Esophagus muscularis mucosa (tissue), 4 donors: Measurements from ENCODE around the gene LENG8. TPM values are rescaled to one million over a fixed set of nuclear protein-coding genes. Genes with fewer than 3 reads are reported as not detected.

Experiments
- DNase-seq: peaks from one replicate; pipeline ENCODE4 v3.0.0-alpha.2; 2017; ENCODE audit errors: extremely low spot score
- H3K27ac ChIP-seq, 4 donors: fragments of 200-600 bp; sonication (generic); replicated peaks in 1 of 4; 1 replicate in 3 of 4; 2 replicates in 1 of 4; pipeline ENCODE4 v1.5.1; 2016 to 2019; ENCODE audit warnings: mild to moderate bottlenecking in 1 of 4
- H3K27me3 ChIP-seq, 4 donors: fragments of 200-600 bp; sonication (generic); one replicate each; pipeline versions ENCODE4 v1.5.1 to v1.6.0; 2016 to 2019
- H3K36me3 ChIP-seq, 4 donors: fragments of 200-600 bp; sonication (generic); one replicate each; pipeline ENCODE4 v1.5.1; 2016 to 2019
- H3K4me1 ChIP-seq, 4 donors: fragments of 200-600 bp; sonication (generic); one replicate each; pipeline ENCODE4 v1.5.1; 2016 to 2019
- H3K4me3 ChIP-seq, 4 donors: fragments of 200-600 bp; sonication (generic); 1 replicate in 2 of 4; 2 replicates in 2 of 4; pipeline ENCODE4 v1.5.1; 2016 to 2019; ENCODE audit warnings: mild to moderate bottlenecking in 4 of 4, moderate library complexity in 1 of 4
- H3K9me3 ChIP-seq, 4 donors: fragments of 200-600 bp; sonication (generic); 1 replicate in 3 of 4; 2 replicates in 1 of 4; pipeline ENCODE4 v1.5.1; 2016 to 2019
- CTCF ChIP-seq, 3 experiments: fragments of 200-600 bp in 2 of 3; fragments of 450-650 bp in 1 of 3; sonication (generic) in 2 of 3; IDR thresholded peaks; one replicate each; pipeline ENCODE4 v1.5.1; 2017 to 2019; ENCODE audit warnings: antibody characterized with exemption in 3 of 3, mild to moderate bottlenecking in 2 of 3, moderate library complexity in 1 of 3
- EP300 ChIP-seq: sonication (generic); formaldehyde crosslinking; IDR thresholded peaks from one replicate; pipeline ENCODE4 v1.6.1; 2017; ENCODE audit warnings: antibody characterized with exemption
- POLR2A ChIP-seq: fragments of 450-650 bp; IDR thresholded peaks from one replicate; pipeline ENCODE4 v1.6.1; 2017; ENCODE audit warnings: antibody characterized with exemption, moderate library complexity, mild to moderate bottlenecking, low read depth
- POLR2AphosphoS5 ChIP-seq, 2 donors: sonication (generic); formaldehyde crosslinking; IDR thresholded peaks; one replicate each; pipeline ENCODE4 v1.6.1; 2017; ENCODE audit warnings: antibody characterized with exemption in 2 of 2
- whole genome bisulfite sequencing: methylation state at CpG from one replicate; pipeline ENCODE4 v1.1.5; 2018; 5-methylcytosine and 5-hydroxymethylcytosine counted together
- intact Hi-C: fragments of 100-400 bp; cut with DNase I; formaldehyde crosslinking; loops from one replicate; pipeline ENCODE4 v1.15.1; 2023
- total RNA-seq, 4 donors: library from RNA; depleted of rRNA; stranded (reverse); fragments of >200 nt; gene quantifications; one replicate each; pipeline versions ENCODE4 v1.1.0 to v1.2.1, GENCODE V29; 2016

LENG8 gene
- total RNA-seq, 4 donors from 2014 or later, result 42.9 to 115 (median 72.2) TPM

DNA sequence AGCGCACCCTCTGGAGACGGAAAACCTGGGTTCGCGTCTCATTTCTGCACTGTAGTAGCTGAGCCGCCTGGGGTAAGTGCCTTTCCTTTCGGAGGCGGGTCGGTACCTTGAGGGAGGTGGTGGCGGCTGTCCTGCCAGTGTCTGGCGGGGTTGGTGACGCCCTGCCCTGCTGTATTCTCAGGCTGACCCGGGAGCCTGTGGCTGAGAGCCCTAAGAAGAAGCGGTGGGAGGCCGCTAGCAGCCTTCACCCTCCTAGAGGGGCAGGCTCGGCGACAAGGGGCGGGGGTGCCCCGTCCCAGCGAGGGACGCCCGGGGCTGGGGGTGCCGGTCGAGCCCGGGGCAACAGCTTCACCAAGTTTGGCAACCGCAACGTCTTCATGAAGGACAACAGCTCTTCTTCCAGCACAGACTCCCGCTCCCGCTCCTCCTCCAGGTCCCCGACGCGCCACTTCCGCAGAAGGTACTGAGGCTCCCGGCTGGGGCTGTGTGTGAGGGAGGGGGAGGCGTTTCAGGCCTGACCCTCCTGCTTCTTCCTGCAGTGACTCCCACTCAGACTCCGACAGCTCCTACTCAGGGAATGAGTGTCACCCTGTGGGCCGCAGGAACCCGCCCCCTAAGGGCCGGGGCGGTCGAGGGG, 6.9 kb downstream of the LENG8 start:
- Histone ChIP-seq H3K27ac (no peak overlapping the region), H3K9me3 (no peaks in the 10 kb centered on the region), H3K27me3 (no peaks in the 10 kb centered on the region), H3K4me3 (no peak overlapping the region), H3K36me3 (peaks cover 88 to 100% (median 100%) of the 10 kb centered on the region in 4 donors), H3K4me1 (peaks cover 17 to 55% (median 48%) of the 10 kb centered on the region in 4 donors)
- intact Hi-C loops, result no loop called here
- 94% methylated on average over 40 of the region's 40 CpGs for WGBS
- no peak for DNase-seq
- no peak for TF ChIP-seq CTCF (IDR thresholded peaks at IDR 0.05)
- TF ChIP-seq POLR2AphosphoS5 (IDR thresholded peaks at IDR 0.05), result no peak
- no peak for TF ChIP-seq EP300
- TF ChIP-seq POLR2A, result no peak

GRCh38 chr19:54456423-54457373, 7.7 kb downstream of the LENG8 start:
- 92% methylated on average over 40 of the region's 51 CpGs for WGBS
- no peak for DNase-seq

DNA sequence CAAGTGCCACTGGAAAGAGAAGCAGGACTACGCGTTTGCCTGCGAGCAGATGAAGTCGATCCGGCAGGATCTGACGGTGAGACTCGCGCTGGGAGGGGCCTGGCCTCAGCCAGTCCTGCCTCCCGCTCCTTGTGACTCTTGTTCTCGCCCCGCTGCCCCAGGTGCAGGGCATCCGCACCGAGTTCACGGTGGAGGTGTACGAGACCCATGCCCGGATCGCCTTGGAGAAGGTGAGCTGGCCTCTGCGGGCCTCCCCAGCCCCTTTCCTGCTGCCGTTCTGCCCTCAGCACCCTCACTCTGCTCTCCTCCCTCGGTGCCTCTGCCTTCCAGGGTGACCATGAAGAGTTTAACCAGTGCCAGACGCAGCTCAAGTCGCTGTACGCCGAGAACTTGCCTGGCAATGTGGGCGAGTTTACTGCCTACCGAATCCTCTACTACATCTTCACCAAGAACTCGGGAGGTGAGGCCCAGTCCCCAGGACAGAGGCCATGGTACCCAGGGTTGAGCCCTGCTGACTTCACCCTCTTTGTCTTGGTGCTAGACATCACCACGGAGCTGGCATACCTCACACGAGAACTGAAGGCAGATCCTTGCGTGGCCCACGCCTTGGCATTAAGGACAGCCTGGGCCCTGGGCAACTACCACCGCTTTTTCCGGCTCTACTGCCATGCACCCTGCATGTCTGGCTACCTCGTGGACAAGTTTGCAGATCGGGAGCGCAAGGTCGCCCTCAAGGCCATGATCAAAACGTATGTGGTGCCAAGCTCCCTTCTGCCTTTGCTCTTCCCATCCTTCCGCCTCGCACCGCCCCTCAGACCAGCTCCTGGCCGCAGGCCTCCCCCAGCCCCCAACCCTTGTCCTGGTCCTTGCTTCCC, 9.0 kb downstream of the LENG8 start:
- no peak overlapping the region for H3K4me3 ChIP-seq
- no peak for TF ChIP-seq EP300
- no peak for TF ChIP-seq POLR2AphosphoS5 (IDR thresholded peaks at IDR 0.05)
- no peak for TF ChIP-seq CTCF (IDR thresholded peaks at IDR 0.05)
- TF ChIP-seq POLR2A, result no peak
- H3K4me1 ChIP-seq, result peaks cover 22 to 55% (median 49%) of the 10 kb centered on the region in 4 donors
- no peaks in the 10 kb centered on the region for H3K9me3 ChIP-seq
- intact Hi-C loops, result no loop called here
- no peaks in the 10 kb centered on the region for H3K27me3 ChIP-seq
- WGBS, result 87% methylated on average over 38 of the region's 42 CpGs
- H3K27ac ChIP-seq, result no peak overlapping the region
- peaks cover 82 to 94% (median 93%) of the 10 kb centered on the region in 4 donors for H3K36me3 ChIP-seq
- no peak for DNase-seq

More at GRCh38 chr19:54456423-54457373, 7.7 kb downstream of the LENG8 start:
- no peaks in the 10 kb centered on the region for H3K27me3 ChIP-seq
- H3K4me3 ChIP-seq, result no peak overlapping the region
- intact Hi-C loops, result no loop called here
- peaks cover 95 to 100% (median 100%) of the 10 kb centered on the region in 4 donors for H3K36me3 ChIP-seq
- peaks cover 15 to 55% (median 48%) of the 10 kb centered on the region in 4 donors for H3K4me1 ChIP-seq
- no peaks in the 10 kb centered on the region for H3K9me3 ChIP-seq
- no peak for TF ChIP-seq EP300
- TF ChIP-seq POLR2AphosphoS5 (IDR thresholded peaks at IDR 0.05), result no peak
- H3K27ac ChIP-seq, result no peak overlapping the region

DNA sequence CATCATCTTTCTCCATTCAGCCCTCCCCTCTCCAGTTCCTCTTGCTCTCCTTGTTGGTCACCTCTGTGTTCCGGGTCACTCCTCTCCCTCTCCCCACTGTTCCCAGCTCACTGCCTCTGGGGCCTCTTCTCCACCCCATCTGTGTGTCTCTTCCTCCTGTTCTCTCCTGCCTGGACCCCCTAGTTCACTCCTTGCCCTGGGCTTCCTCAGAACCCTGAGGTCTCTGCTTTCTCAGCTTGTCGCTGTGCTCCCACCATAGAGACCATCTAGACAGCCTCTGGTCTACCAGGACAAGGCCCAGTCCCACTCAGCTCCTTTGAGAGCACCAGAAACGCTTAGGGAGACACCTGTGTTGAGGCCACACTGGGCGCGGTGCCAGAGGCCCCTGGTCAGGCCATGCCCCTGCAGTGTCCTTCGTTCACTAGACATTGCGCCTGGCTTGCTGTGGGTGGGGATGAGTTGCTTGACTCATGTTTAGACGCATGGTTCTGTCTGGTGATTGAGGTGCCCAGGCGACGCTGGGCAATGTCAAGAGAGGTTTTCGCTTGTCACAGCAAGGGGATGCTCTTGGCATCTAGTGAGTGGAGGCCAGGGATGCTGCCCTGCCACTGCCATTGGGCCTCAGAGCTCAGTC, 9.8 kb downstream of the LENG8 start:
- H3K36me3 ChIP-seq, result peaks cover 75 to 86% (median 86%) of the 10 kb centered on the region in 4 donors
- peaks cover 22 to 56% (median 51%) of the 10 kb centered on the region in 4 donors for H3K4me1 ChIP-seq
- no peak overlapping the region for H3K4me3 ChIP-seq
- H3K9me3 ChIP-seq, result no peaks in the 10 kb centered on the region
- no peak overlapping the region for H3K27ac ChIP-seq
- TF ChIP-seq CTCF (IDR thresholded peaks at IDR 0.05) (no peak), EP300 (no peak), POLR2AphosphoS5 (IDR thresholded peaks at IDR 0.05) (no peak)
- H3K27me3 ChIP-seq, result no peaks in the 10 kb centered on the region
- WGBS, result 83% methylated on average over 11 of the region's 11 CpGs
- intact Hi-C loops, result no loop called here
- DNase-seq, result no peak
